H1 (cell line): Measurements from ENCODE around the gene FMO5. TPM values are rescaled to one million over a fixed set of nuclear protein-coding genes. Genes with fewer than 3 reads are reported as not detected.

Experiments
- SP4 ChIP-seq: IDR thresholded peaks from 2 replicates; pipeline ENCODE4 v1.6.1; 2012; ENCODE audit warnings: low read length, inconsistent platforms
- polyA plus RNA-seq, 7 experiments: library from polyadenylated mRNA; depleted of rRNA in 3 of 7; stranded (reverse) in 5 of 7; unstranded in 2 of 7; fragments of >200 nt in 5 of 7; fragments of 200-250 nt in 2 of 7; gene quantifications; 1 replicate in 5 of 7; 2 replicates in 1 of 7; 4 replicates in 1 of 7; pipeline versions ENCODE4 v1.2.1 to v1.2.3, GENCODE V29; 2011 to 2013; ENCODE audit warnings: missing spikeins in 2 of 7, mixed read lengths in 2 of 7
- total RNA-seq: library from RNA; stranded (reverse); fragmentation: NEBNext Ultra II Directional; extraction: Animal tissue kit (Norgen Biotek cat#: 25700); gene quantifications from 2 replicates; pipeline ENCODE4 v1.2.1, GENCODE V29; 2021
- TF ChIP-seq, protein P1 (sequence below): fragments of 300-600 bp; sonication (generic); IDR thresholded peaks from 2 replicates; pipeline ENCODE4 v1.7.1; 2012; ENCODE audit warnings: low read length, moderate library complexity, mild to moderate bottlenecking, inconsistent platforms; ENCODE audit not compliant: insufficient replicate concordance

Gene FMO5
- total and polyA plus RNA-seq, 2 of the 8 experiments (the other 6 are each of a cell fraction or from before 2014, with no cell fraction given) = 0.27 to 0.34 TPM

DNA sequence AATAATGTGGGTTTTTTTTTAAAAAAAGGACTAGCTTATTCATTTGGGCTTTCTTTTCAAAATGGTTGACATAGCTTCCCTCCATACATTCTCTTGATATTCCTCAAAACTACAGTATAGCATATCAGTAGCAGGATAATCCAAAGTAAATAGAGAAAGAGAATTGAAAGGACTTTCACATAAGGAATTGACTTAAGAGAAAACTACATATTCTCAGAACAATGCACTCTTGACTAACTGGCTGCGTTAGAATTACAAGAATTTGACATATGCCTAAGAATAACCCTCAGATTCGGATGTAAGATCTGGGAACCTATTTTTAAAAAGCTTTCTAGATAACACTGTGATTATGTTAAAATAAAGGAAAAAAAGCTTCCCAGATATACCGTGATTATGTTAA, 56.0 kb downstream of the FMO5 start (continued):
- TF ChIP-seq, protein P1, sequence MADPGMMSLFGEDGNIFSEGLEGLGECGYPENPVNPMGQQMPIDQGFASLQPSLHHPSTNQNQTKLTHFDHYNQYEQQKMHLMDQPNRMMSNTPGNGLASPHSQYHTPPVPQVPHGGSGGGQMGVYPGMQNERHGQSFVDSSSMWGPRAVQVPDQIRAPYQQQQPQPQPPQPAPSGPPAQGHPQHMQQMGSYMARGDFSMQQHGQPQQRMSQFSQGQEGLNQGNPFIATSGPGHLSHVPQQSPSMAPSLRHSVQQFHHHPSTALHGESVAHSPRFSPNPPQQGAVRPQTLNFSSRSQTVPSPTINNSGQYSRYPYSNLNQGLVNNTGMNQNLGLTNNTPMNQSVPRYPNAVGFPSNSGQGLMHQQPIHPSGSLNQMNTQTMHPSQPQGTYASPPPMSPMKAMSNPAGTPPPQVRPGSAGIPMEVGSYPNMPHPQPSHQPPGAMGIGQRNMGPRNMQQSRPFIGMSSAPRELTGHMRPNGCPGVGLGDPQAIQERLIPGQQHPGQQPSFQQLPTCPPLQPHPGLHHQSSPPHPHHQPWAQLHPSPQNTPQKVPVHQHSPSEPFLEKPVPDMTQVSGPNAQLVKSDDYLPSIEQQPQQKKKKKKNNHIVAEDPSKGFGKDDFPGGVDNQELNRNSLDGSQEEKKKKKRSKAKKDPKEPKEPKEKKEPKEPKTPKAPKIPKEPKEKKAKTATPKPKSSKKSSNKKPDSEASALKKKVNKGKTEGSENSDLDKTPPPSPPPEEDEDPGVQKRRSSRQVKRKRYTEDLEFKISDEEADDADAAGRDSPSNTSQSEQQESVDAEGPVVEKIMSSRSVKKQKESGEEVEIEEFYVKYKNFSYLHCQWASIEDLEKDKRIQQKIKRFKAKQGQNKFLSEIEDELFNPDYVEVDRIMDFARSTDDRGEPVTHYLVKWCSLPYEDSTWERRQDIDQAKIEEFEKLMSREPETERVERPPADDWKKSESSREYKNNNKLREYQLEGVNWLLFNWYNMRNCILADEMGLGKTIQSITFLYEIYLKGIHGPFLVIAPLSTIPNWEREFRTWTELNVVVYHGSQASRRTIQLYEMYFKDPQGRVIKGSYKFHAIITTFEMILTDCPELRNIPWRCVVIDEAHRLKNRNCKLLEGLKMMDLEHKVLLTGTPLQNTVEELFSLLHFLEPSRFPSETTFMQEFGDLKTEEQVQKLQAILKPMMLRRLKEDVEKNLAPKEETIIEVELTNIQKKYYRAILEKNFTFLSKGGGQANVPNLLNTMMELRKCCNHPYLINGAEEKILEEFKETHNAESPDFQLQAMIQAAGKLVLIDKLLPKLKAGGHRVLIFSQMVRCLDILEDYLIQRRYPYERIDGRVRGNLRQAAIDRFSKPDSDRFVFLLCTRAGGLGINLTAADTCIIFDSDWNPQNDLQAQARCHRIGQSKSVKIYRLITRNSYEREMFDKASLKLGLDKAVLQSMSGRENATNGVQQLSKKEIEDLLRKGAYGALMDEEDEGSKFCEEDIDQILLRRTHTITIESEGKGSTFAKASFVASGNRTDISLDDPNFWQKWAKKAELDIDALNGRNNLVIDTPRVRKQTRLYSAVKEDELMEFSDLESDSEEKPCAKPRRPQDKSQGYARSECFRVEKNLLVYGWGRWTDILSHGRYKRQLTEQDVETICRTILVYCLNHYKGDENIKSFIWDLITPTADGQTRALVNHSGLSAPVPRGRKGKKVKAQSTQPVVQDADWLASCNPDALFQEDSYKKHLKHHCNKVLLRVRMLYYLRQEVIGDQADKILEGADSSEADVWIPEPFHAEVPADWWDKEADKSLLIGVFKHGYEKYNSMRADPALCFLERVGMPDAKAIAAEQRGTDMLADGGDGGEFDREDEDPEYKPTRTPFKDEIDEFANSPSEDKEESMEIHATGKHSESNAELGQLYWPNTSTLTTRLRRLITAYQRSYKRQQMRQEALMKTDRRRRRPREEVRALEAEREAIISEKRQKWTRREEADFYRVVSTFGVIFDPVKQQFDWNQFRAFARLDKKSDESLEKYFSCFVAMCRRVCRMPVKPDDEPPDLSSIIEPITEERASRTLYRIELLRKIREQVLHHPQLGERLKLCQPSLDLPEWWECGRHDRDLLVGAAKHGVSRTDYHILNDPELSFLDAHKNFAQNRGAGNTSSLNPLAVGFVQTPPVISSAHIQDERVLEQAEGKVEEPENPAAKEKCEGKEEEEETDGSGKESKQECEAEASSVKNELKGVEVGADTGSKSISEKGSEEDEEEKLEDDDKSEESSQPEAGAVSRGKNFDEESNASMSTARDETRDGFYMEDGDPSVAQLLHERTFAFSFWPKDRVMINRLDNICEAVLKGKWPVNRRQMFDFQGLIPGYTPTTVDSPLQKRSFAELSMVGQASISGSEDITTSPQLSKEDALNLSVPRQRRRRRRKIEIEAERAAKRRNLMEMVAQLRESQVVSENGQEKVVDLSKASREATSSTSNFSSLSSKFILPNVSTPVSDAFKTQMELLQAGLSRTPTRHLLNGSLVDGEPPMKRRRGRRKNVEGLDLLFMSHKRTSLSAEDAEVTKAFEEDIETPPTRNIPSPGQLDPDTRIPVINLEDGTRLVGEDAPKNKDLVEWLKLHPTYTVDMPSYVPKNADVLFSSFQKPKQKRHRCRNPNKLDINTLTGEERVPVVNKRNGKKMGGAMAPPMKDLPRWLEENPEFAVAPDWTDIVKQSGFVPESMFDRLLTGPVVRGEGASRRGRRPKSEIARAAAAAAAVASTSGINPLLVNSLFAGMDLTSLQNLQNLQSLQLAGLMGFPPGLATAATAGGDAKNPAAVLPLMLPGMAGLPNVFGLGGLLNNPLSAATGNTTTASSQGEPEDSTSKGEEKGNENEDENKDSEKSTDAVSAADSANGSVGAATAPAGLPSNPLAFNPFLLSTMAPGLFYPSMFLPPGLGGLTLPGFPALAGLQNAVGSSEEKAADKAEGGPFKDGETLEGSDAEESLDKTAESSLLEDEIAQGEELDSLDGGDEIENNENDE = no peak
- TF ChIP-seq SP4 = no peak
- TF ChIP-seq, all 59 proteins: peak for 0
